Endodermal cell (in vitro differentiated cells): ENCODE measurements around the gene SMCP. TPM values are rescaled to one million over a fixed set of nuclear protein-coding genes. Genes with fewer than 3 reads are reported as not detected.

ENCODE experiments used
- DNase-seq: peaks from one replicate; pipeline ENCODE4 v3.0.0-alpha.2; 2017
- H3K27ac ChIP-seq: 2 replicates; pipeline ENCODE4 v1.5.1; 2013; ENCODE audit warnings: mild to moderate bottlenecking, low read depth, low read length, moderate library complexity
- H3K27me3 ChIP-seq: 2 replicates; pipeline ENCODE4 v1.6.1; 2013; ENCODE audit warnings: mild to moderate bottlenecking, low read length, moderate library complexity; ENCODE audit not compliant: insufficient read depth, control insufficient read depth, poor library complexity, severe bottlenecking
- H3K36me3 ChIP-seq: 2 replicates; pipeline ENCODE4 v1.7.0; 2013; ENCODE audit warnings: mild to moderate bottlenecking, low read length, moderate library complexity; ENCODE audit not compliant: control insufficient read depth, insufficient read depth
- H3K4me1 ChIP-seq: one replicate; pipeline ENCODE4 v1.7.0; 2013; ENCODE audit warnings: low read length; ENCODE audit not compliant: control insufficient read depth, insufficient read depth
- H3K4me3 ChIP-seq: 2 replicates; pipeline ENCODE4 v1.5.1; 2013; ENCODE audit warnings: mild to moderate bottlenecking, low read length, moderate library complexity
- H3K9ac ChIP-seq: 2 replicates; pipeline ENCODE4 v1.6.1; 2013; ENCODE audit warnings: mild to moderate bottlenecking, low read length, moderate library complexity; ENCODE audit not compliant: poor library complexity, severe bottlenecking; ENCODE audit errors: extremely low read depth
- H3K9me3 ChIP-seq: 2 replicates; pipeline ENCODE4 v1.6.1; 2013; ENCODE audit warnings: mild to moderate bottlenecking, low read length, moderate library complexity; ENCODE audit not compliant: control insufficient read depth
- H3K27ac Mint-ChIP-seq: 2 replicates; pipeline ENCODE4 v1.8.0; 2020; ENCODE audit warnings: mixed read lengths
- H3K27me3 Mint-ChIP-seq: 2 replicates; pipeline ENCODE4 v1.8.0; 2021; ENCODE audit warnings: mild to moderate bottlenecking, mixed read lengths; ENCODE audit not compliant: insufficient read depth
- H3K36me3 Mint-ChIP-seq: 2 replicates; pipeline ENCODE4 v1.8.0; 2020; ENCODE audit warnings: low read depth, mixed read lengths
- H3K4me1 Mint-ChIP-seq: 2 replicates; pipeline ENCODE4 v1.8.0; 2020; ENCODE audit warnings: mixed read lengths
- H3K4me3 Mint-ChIP-seq: 2 replicates; pipeline ENCODE4 v1.8.0; 2020; ENCODE audit warnings: mild to moderate bottlenecking, moderate library complexity, mixed read lengths
- H3K9me3 Mint-ChIP-seq: 2 replicates; pipeline ENCODE4 v1.8.0; 2020; ENCODE audit warnings: mild to moderate bottlenecking, mixed read lengths
- WGBS, 2 experiments: methylation state at CpG; one replicate each; pipeline versions ENCODE4 v1.1.5 to v1.1.7; 2013; ENCODE audit warnings: missing lambda C conversion rate in 2 of 2, mixed read lengths in 1 of 2; ENCODE audit not compliant: insufficient coverage in 1 of 2, insufficient read length in 1 of 2; 5-methylcytosine and 5-hydroxymethylcytosine counted together
- total RNA-seq, 2 donors: library from RNA; stranded (reverse); fragmentation: NEBNext Ultra II Directional in 1 of 2; extraction: Animal tissue kit (Norgen Biotek cat#: 25700) in 1 of 2; gene quantifications; 2 replicates in 1 of 2; 3 replicates in 1 of 2; pipeline ENCODE4 v1.2.1, GENCODE V29; 2021
- TF ChIP-seq, protein P1 (sequence below): fragments of 200-600 bp; sonication (generic); conservative IDR thresholded peaks from 2 replicates; pipeline ENCODE4 v1.5.0; 2021; ENCODE audit warnings: antibody characterized with exemption, mild to moderate bottlenecking

SMCP gene
- total RNA-seq, 2 donors from 2014 or later = not detected

- WGBS, 2 experiments = 78 to 89% methylated on average over 6 of the region's 6 CpGs
- H3K4me1 Mint-ChIP-seq = no peaks in the 10 kb centered on the region
- no peak overlapping the region for H3K27ac ChIP-seq
- TF ChIP-seq, protein P1, sequence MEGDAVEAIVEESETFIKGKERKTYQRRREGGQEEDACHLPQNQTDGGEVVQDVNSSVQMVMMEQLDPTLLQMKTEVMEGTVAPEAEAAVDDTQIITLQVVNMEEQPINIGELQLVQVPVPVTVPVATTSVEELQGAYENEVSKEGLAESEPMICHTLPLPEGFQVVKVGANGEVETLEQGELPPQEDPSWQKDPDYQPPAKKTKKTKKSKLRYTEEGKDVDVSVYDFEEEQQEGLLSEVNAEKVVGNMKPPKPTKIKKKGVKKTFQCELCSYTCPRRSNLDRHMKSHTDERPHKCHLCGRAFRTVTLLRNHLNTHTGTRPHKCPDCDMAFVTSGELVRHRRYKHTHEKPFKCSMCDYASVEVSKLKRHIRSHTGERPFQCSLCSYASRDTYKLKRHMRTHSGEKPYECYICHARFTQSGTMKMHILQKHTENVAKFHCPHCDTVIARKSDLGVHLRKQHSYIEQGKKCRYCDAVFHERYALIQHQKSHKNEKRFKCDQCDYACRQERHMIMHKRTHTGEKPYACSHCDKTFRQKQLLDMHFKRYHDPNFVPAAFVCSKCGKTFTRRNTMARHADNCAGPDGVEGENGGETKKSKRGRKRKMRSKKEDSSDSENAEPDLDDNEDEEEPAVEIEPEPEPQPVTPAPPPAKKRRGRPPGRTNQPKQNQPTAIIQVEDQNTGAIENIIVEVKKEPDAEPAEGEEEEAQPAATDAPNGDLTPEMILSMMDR = no peak
- H3K27ac Mint-ChIP-seq = no peak overlapping the region
- DNase-seq = no peak
- H3K9me3 Mint-ChIP-seq = peaks cover 14% of the 10 kb centered on the region
- no peaks in the 10 kb centered on the region for H3K36me3 ChIP-seq
- no peaks in the 10 kb centered on the region for H3K4me1 ChIP-seq
- no peaks in the 10 kb centered on the region for H3K27me3 ChIP-seq
- H3K9me3 ChIP-seq = peaks cover 19% of the 10 kb centered on the region
- no peak overlapping the region for H3K9ac ChIP-seq
- H3K36me3 Mint-ChIP-seq = no peaks in the 10 kb centered on the region
- H3K27me3 Mint-ChIP-seq = no peaks in the 10 kb centered on the region
- no peak overlapping the region for H3K4me3 Mint-ChIP-seq
- no peak overlapping the region for H3K4me3 ChIP-seq
These were observed 6.4 kb upstream of the SMCP start for GRCh38 chr1:152871731-152872126.

GRCh38 chr1:152873495-152873894 is 4.6 kb upstream of the SMCP start:
- Mint-ChIP-seq H3K4me3 (no peak overlapping the region), H3K27me3 (no peaks in the 10 kb centered on the region), H3K9me3 (peaks cover 30% of the 10 kb centered on the region), H3K27ac (no peak overlapping the region), H3K4me1 (no peaks in the 10 kb centered on the region), H3K36me3 (no peaks in the 10 kb centered on the region)
- TF ChIP-seq, protein P1 = no peak
- Histone ChIP-seq H3K27me3 (no peaks in the 10 kb centered on the region), H3K4me1 (no peaks in the 10 kb centered on the region), H3K4me3 (no peak overlapping the region), H3K9ac (no peak overlapping the region), H3K27ac (no peak overlapping the region), H3K36me3 (no peaks in the 10 kb centered on the region), H3K9me3 (peaks cover 26% of the 10 kb centered on the region)
- no peak for DNase-seq

DNA sequence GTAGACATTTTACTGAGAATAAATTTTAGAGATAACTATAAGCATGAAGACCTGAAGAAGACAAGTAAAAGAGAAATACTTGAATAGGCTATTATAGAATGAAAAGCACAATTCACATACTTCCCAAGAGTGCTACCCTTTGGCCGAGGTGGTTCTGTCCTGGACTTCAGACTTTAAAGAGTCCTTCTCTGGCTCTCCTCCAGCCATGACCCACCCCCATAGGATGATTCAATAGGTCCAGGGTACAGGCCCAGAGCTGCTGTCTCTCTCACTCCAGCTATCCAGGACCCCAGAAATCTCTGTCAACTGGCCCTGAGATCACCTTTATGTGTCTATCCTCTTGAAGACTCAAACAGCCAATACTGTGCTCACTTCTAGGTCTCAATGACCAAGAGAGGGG is 1.3 kb upstream of the SMCP start:
- TF ChIP-seq, protein P1 = no peak
- no peak overlapping the region for H3K4me3 Mint-ChIP-seq
- H3K36me3 ChIP-seq = no peaks in the 10 kb centered on the region
- no peaks in the 10 kb centered on the region for H3K27me3 ChIP-seq
- 60 to 66% methylated on average over 1 of the region's 1 CpG for WGBS, 2 experiments
- DNase-seq = no peak
- H3K4me1 Mint-ChIP-seq = no peaks in the 10 kb centered on the region
- no peak overlapping the region for H3K9ac ChIP-seq
- no peaks in the 10 kb centered on the region for H3K4me1 ChIP-seq
- H3K4me3 ChIP-seq = no peak overlapping the region
- no peaks in the 10 kb centered on the region for H3K36me3 Mint-ChIP-seq
- H3K9me3 ChIP-seq = peaks cover 42% of the 10 kb centered on the region
- peaks cover 57% of the 10 kb centered on the region for H3K9me3 Mint-ChIP-seq
- H3K27ac Mint-ChIP-seq = no peak overlapping the region
- no peak overlapping the region for H3K27ac ChIP-seq
- H3K27me3 Mint-ChIP-seq = no peaks in the 10 kb centered on the region
